Stomach (tissue), 19 donors: ENCODE measurements around the gene ZNF778. TPM values are rescaled to one million over a fixed set of nuclear protein-coding genes. Genes with fewer than 3 reads are reported as not detected.

Experiments
- DNase-seq, 2 donors: peaks; one replicate each; pipeline versions ENCODE4 v3.0.0 to v3.0.0-alpha.2; 2013 to 2019
- H3K27ac ChIP-seq, 5 donors: fragments of 200-600 bp in 4 of 5; sonication (generic) in 4 of 5; one replicate each; pipeline ENCODE4 v1.5.1; 2013 to 2019; ENCODE audit warnings: mild to moderate bottlenecking in 1 of 5, moderate library complexity in 1 of 5
- H3K27me3 ChIP-seq, 3 donors: fragments of 200-600 bp; sonication (generic); one replicate each; pipeline ENCODE4 v1.5.1; 2017 to 2019; ENCODE audit warnings: mixed run types in 1 of 3
- H3K36me3 ChIP-seq, 4 donors: fragments of 200-600 bp; sonication (generic); 1 replicate in 3 of 4; 2 replicates in 1 of 4; pipeline ENCODE4 v1.5.1; 2016 to 2019
- H3K4me1 ChIP-seq, 4 donors: fragments of 200-600 bp; sonication (generic); one replicate each; pipeline ENCODE4 v1.5.1; 2016 to 2019
- H3K4me3 ChIP-seq, 4 donors: fragments of 200-600 bp; sonication (generic) in 3 of 4; one replicate each; pipeline ENCODE4 v1.5.1; 2016 to 2019; ENCODE audit warnings: mild to moderate bottlenecking in 1 of 4
- H3K9me3 ChIP-seq, 4 donors: fragments of 200-600 bp; sonication (generic); one replicate each; pipeline ENCODE4 v1.5.1; 2016 to 2019
- CTCF ChIP-seq, 7 experiments: fragments of 450-650 bp in 4 of 7; fragments of 200-600 bp in 3 of 7; sonication (generic) in 3 of 7; IDR thresholded peaks; one replicate each; pipeline ENCODE4 v1.5.1; 2016 to 2019; ENCODE audit warnings: antibody characterized with exemption in 7 of 7, control low read depth in 2 of 7, mild to moderate bottlenecking in 1 of 7
- EP300 ChIP-seq: sonication (generic); formaldehyde crosslinking; IDR thresholded peaks from one replicate; pipeline ENCODE4 v1.6.1; 2017; ENCODE audit warnings: antibody characterized with exemption
- POLR2A ChIP-seq, 4 donors: fragments of 450-650 bp; IDR thresholded peaks; one replicate each; pipeline ENCODE4 v1.6.1; 2016; ENCODE audit warnings: antibody characterized with exemption in 4 of 4, control low read depth in 2 of 4, mild to moderate bottlenecking in 1 of 4, moderate library complexity in 1 of 4
- POLR2AphosphoS5 ChIP-seq, 3 donors: sonication (generic); formaldehyde crosslinking; IDR thresholded peaks; one replicate each; pipeline ENCODE4 v1.6.1; 2016; ENCODE audit warnings: antibody characterized with exemption in 3 of 3
- WGBS, 5 donors: extraction: QIAGEN DNeasy Blood & Tissue Kit in 3 of 5; methylation state at CpG; one replicate each; pipeline versions ENCODE4 v1.1.5 to v1.1.7; 2013 to 2018; 5-methylcytosine and 5-hydroxymethylcytosine counted together
- intact Hi-C: fragments of 100-400 bp; cut with DNase I; formaldehyde crosslinking; loops from one replicate; pipeline ENCODE4 v1.15.1; 2023; ENCODE audit warnings: low total_unique reads
- long read RNA-seq, 10 donors: transcript quantifications; one replicate each; lab custom pipeline, GENCODE V29; 2026
- polyA plus RNA-seq, 3 donors: library from polyadenylated mRNA; stranded (reverse); fragments of 200-250 nt; gene quantifications; one replicate each; pipeline ENCODE4 v1.2.3, GENCODE V29; 2013
- total RNA-seq, 5 donors: library from RNA; depleted of rRNA; stranded (reverse); fragments of >200 nt; gene quantifications; one replicate each; pipeline versions ENCODE4 v1.1.0 to v1.2.3, GENCODE V29; 2014 to 2016
- donor health status: healthy with polysubstance abuse.
- donor health status: Bipolar disorder and iron deficiency.
- donor health status: healthy.

The ZNF778 gene
- total RNA-seq (10 to 100 TPM in 1 of 5 donors, 1 to 10 TPM in 4; 4.1 to 11.7 (median 4.9) TPM), polyA plus RNA-seq (1 to 10 TPM; 1.2 to 7.2 (median 1.5) TPM)
- long read RNA-seq, donor 1, result 0 reads
- long read RNA-seq, donor 2, result 0 reads
- long read RNA-seq, donor 3, partial matches to known transcripts, result 0 of 2 reads
- long read RNA-seq, donor 3, other reads (novel, unspliced or antisense), result 0 of 2 reads
- long read RNA-seq, donor 4, result 0 reads
- long read RNA-seq, donor 5, result 0 reads
- long read RNA-seq, donor 6, result 0 reads
- long read RNA-seq, donor 7, result 0 reads
- long read RNA-seq, donor 8, result 0 reads
- long read RNA-seq, donor 9, result 0 reads
- long read RNA-seq, donor 10, result 0 reads

GRCh38 chr16:89217388-89218191 is at the start of gene ZNF778:
TSS of gene ZNF778 (plus strand) at chr16:89217703. CDS start at chr16:89221128, 3,425 bp downstream.
- Histone ChIP-seq H3K27me3 (no peaks in the 10 kb centered on the region), H3K4me1 (peaks cover 22 to 40% (median 36%) of the 10 kb centered on the region in 4 donors), H3K27ac (peak within 1 kb of the TSS; percentile 92 to 99 (median 97)), H3K4me3 (peak within 1 kb of the TSS; percentile 65 to 99 (median 84)), H3K36me3 (peaks cover 16 to 33% (median 27%) of the 10 kb centered on the region in 4 donors), H3K9me3 (no peaks in the 10 kb centered on the region)
- 0 to 1% (median 0%) methylated on average over 42 to 91 of the region's 91 CpGs for WGBS, 5 donors
- peak; percentile 41 to 94 (median 87) for TF ChIP-seq POLR2AphosphoS5 (IDR thresholded peaks at IDR 0.05)
- TF ChIP-seq EP300, result no peak
- TF ChIP-seq CTCF (IDR thresholded peaks at IDR 0.05), result peak in 1 of 7 experiments; percentile 19
- DNase-seq, result peak; percentile 87 to 96
- intact Hi-C loops, result loop anchor here (10.0 kb wide), 1 partner anchor 483 kb away; no protein-coding TSS in a partner anchor

- Histone ChIP-seq H3K9me3 (no peaks in the 10 kb centered on the region), H3K36me3 (no peaks in the 10 kb centered on the region), H3K4me1 (peaks cover 23 to 32% (median 29%) of the 10 kb centered on the region in 4 donors), H3K27ac (no peak overlapping the region), H3K27me3 (peaks cover 0 to 92% (median 50%) of the 10 kb centered on the region in 3 donors), H3K4me3 (no peak overlapping the region)
- intact Hi-C loops, result loop anchor here (5.0 kb wide), 1 partner anchor 226 kb away; no protein-coding TSS in a partner anchor
- no peak for DNase-seq
- WGBS, 5 donors, result 49 to 58% (median 51%) methylated on average over 18 to 23 of the region's 23 CpGs
- TF ChIP-seq POLR2A (IDR thresholded peaks at IDR 0.05), result no peak
- no peak for TF ChIP-seq CTCF (IDR thresholded peaks at IDR 0.05)
- TF ChIP-seq POLR2AphosphoS5 (IDR thresholded peaks at IDR 0.05), result no peak
- TF ChIP-seq EP300, result no peak
These were observed 48.9 kb upstream of the ZNF778 start for GRCh38 chr16:89168381-89169189.

GRCh38 chr16:89169778-89170177 is 47.7 kb upstream of the ZNF778 start:
- WGBS, 5 donors, result 70 to 88% (median 83%) methylated on average over 4 to 14 of the region's 14 CpGs
- Histone ChIP-seq H3K36me3 (no peaks in the 10 kb centered on the region), H3K27ac (no peak overlapping the region), H3K4me1 (peaks cover 23 to 32% (median 29%) of the 10 kb centered on the region in 4 donors), H3K27me3 (peaks cover 0 to 96% (median 50%) of the 10 kb centered on the region in 3 donors), H3K9me3 (no peaks in the 10 kb centered on the region), H3K4me3 (no peak overlapping the region)
- intact Hi-C loops, result loop anchor here (5.0 to 10.0 kb wide), 2 partner anchors 227 to 435 kb away; no protein-coding TSS in a partner anchor
- TF ChIP-seq POLR2AphosphoS5 (IDR thresholded peaks at IDR 0.05) (no peak), EP300 (no peak), CTCF (IDR thresholded peaks at IDR 0.05) (no peak), POLR2A (IDR thresholded peaks at IDR 0.05) (no peak)
- no peak for DNase-seq
